NCI-H1417 treated with DMSO at 0.1 percent for 48 hours (cell line): ENCODE results near the gene TBC1D20.
"Not testable (repeated sequence)": the region's sequence is repeated elsewhere in the genome, so short reads cannot be mapped to it uniquely, and the experiment has no call there.

ENCODE experiments used
- DNase-seq: peaks from one replicate; lab custom pipeline; 2025; lab: John Stamatoyannopoulos, UW

Gene TBC1D20

DNA sequence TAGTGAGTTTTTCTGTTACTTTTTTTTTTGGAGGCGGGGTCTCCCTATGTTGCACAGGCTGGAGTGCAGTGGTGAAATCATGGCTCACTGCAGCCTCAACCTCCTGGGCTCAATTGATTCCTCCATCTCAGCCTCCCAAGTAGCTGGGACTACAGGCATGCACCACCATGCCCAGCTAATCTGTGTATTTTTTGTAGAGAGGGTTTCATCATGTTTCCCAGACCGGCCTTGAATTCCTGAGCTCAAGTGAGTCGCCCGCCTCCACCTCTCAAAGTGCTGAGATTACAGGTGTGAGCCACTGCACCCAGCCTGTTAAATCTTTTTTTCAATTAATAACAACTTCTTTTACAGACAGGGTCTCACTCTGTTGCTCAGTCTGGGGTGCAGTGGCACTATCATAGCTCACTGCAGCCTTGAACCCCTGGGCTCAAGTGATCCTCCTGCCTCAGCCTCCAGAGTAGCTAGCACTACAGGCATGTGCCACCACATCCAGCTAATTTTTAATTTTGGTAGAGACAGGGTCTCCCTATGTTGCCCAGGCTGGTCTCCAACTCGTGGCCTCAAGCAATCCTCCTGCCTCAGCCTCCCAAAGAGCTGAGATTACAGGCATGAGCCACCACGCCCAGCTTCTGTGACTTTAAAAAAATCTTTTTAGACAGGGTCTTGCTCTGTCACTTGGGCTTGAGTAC is 14.4 kb upstream of the TBC1D20 start:
- not testable (repeated sequence) for DNase-seq

DNA sequence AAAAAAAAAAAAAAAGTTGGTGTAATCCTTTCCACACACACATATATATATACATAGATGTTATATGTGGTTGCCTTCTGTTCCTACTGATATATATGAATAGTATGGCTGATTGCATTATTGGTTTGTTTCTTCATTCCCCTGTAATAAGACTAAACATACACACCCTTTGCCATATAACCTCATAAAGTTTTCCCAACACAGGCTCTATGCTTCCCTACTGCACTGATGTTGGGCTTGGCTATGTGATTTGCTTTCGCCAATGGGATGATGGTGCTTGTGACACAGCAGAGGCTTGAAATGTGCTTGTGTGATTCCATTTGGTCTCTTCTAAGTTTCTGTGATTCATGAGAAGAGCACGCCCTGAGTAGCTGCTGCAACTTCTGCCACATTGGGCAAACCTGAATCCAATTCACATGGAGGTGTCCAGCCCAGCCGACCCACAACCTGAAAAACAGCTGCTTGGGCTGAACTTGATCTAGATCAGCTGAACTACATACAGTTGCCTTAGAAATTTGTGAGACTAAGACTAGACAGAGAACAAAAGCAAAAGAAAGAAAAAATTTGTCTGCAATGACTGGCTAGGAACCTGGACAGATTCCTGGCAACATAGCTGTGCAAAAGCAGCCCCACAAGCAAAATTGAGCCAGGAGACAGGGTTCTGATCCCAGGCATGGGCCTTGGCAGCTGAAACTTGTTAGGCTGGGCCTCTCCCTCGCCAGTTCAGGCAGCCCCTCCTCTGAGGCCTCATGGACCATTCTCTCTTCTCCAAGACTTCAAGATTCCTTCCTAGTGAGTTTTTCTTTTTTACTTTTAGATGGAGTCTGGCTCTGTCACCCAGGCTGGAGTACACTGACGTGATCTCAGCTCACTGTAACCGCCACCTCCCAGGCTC is 13.4 kb upstream of the TBC1D20 start:
- DNase-seq = no peak

GRCh38 chr20:474581-474980 is 12.2 kb upstream of the TBC1D20 start:
- DNase-seq = no peak

- DNase-seq = no peak
Measured at GRCh38 chr20:472889-473292, 10.6 kb upstream of the TBC1D20 start.

- no peak for DNase-seq
Measured at GRCh38 chr20:472137-472846, 10.0 kb upstream of the TBC1D20 start.

DNA sequence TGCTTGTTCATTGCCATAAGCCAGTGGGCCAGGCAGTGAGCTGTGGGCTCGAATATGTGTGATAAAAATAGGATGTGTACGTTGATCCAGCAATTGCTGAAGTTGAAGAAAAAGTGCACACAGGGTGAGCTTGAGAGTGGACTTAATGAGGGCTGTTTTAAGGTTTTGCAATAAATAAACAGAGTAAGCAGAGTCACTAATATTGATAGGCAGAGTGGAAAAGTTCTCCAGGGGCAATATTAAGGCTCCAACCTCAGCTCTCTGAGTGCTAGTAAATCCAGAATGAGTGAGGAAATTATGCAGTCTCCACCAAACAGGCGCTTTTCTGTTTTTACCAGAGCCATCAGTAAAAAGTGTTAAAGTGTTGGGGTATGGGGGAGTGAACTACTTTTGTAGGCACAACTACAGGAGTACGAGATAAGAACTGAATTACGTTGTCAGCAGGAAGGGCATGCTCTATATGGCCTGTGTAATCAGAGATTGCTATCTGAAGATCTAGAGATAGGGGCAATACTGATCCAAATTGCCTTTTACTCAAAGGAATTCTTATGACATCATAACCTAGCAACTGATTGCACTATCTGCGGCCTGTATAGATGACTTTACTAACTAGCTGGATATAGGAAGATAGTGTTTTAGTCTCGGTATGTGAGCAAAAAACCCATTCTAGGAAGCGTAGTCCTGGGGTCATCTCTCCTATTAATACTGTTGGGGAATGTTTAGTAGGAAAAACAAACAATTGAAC is 7.6 kb upstream of the TBC1D20 start:
- DNase-seq = no peak

- no peak for DNase-seq
Measured at GRCh38 chr20:467755-468154, 5.4 kb upstream of the TBC1D20 start.

DNA sequence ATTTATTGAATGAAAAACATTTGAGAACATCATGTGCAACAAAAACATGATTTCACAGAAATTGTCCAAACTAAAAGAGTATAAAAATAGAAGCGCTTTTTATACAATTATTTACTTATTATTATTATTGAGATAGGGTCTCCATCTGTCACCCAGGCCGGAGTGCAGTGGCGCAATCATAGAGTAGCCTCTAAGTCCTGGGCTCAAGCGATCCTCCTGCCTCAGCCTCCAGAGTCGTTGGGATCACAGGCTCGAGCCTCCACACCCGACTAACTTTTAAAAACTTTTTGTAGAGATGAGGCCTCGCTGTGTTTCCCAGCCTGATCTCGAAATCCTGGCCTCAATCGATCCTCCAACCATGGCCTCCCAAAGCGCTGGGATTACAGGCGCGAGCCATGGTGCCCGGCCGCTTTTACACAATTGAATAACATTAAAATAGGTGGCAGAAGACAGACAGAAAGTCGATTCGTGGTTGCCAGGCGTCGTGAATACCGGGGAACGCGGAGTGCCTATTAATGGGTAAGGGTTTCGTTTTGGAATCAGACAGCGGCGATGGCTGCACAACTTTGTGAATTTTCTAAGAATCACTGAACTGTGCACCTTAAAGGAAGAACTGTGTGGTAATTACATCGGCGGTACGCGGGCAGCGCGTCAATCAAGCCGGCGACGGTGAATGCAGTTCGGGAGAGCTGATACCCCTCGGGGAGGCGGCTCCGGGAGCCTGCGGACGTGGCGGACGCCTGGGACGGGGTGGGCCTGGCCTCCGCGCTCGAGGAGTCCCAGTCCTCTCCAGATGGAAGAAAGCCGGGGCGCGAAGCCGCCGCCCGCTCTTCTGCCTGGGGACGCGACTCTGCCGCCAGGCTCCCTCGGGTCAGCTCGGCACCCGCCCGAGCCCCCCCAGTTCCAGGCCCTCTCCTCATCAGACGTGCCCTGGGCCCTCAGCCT is 807 bp downstream of the TBC1D20 start:
- no peak for DNase-seq

GRCh38 chr20:460707-461106 is 1.6 kb downstream of the TBC1D20 start:
- no peak for DNase-seq

- DNase-seq = no peak
Measured at GRCh38 chr20:460180-460579, 2.2 kb downstream of the TBC1D20 start.

GRCh38 chr20:458776-459175 is 3.6 kb downstream of the TBC1D20 start:
- no peak for DNase-seq

DNA sequence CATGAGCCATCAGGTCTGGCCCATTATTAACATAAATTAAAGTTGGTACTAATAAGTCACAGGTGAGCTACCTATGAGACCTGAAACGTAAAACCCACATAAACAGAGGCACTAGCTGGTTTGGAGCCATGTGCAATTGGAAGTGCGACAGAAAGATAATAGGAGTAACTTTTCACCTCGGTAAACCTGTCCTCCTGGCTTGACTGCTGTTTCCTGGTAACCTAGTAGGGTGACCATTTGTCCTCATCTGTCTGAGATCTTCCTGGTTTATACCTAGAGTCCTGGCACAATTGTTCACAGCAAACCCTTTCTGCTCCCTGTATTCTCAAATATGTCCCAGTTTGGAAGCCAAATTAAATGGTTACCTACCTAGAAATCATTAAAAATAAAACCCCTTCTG is 7.4 kb downstream of the TBC1D20 start:
- DNase-seq = no peak

GRCh38 chr20:452021-452420 is 10.3 kb downstream of the TBC1D20 start:
- not testable (repeated sequence) for DNase-seq

- no peak for DNase-seq
Measured at GRCh38 chr20:445514-446336, 16.6 kb downstream of the TBC1D20 start.

GRCh38 chr20:444862-445426 is 17.4 kb downstream of the TBC1D20 start:
- no peak for DNase-seq

DNA sequence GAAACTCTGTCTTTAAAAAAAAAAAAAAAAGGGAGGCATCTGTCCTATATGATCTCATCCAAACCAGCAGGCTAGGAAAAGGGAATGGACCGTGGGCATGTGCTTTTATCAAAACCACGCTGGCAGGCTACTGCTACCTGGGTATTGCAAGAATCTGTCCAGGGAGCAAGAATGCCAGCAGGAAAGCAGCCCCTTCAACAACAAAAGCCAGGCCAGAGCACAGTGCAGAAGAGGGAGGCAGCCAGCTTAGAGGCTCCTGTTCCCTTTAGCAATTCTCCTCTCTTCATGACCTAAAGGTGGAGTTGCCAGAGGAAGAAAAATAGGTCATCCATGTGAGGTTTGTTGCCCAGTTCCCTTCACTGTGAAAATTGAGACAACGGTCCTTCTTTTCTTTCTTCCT is 18.2 kb downstream of the TBC1D20 start:
- DNase-seq = no peak

DNA sequence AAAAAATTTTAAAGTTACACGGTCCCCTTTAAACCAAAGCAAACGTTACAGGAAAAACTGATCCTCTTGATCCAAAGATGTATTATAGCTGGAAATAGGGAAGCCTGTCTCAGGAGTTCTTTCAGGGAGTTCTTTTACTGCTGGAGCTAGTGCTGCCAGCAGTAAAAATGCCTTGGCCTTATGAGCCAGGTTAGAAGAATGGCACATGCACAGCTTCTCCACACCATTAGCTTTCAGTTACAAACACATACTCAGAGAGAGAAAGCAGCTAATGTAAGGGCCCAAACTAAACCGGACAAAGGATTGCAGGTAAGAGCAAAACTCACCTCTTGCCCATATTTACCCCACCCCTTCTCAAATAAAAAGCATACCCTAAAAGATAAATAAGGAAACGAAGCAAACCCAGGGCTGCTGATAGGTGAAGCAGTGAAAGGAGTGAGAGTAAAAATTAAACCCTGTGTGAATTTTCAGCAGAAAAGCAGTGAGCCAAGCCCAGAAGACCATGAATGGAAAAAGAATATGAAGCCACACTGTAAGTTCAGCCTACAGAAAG is 19.0 kb downstream of the TBC1D20 start:
- no peak for DNase-seq

DNA sequence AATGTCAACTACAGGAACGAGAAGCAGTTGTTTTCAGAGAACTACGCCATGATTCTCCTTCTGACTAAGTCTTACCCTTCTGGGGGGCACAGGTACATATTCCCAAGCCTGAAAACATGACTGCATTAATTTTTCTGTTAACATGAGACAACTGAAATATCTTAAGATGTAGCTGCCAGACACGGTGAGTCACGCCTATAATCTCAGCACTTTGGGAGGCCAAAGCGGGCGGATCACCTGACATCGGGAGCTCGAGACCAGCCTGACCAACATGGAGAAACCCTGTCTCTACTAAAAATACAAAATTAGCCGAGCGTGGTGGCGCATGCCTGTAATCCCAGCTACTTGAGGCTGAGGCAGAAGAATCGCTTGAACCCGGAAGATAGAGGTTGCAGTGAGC is 21.7 kb downstream of the TBC1D20 start:
- no peak for DNase-seq

GRCh38 chr20:440148-440547 is 22.2 kb downstream of the TBC1D20 start:
- DNase-seq = no peak
